Colon (tissue), 2 donors: ENCODE measurements around the gene PPBP.
"Not testable (repeated sequence)": the region's sequence is repeated elsewhere in the genome, so short reads cannot be mapped to it uniquely, and the experiment has no call there.

Experiments used
- FAIRE-seq: peaks from 2 replicates; lab custom pipeline; 2012; peaks lifted over from hg19 to GRCh38; lab: Jason Lieb, UNC
- donor health status: control.
- donor health status: control.

PPBP gene

DNA sequence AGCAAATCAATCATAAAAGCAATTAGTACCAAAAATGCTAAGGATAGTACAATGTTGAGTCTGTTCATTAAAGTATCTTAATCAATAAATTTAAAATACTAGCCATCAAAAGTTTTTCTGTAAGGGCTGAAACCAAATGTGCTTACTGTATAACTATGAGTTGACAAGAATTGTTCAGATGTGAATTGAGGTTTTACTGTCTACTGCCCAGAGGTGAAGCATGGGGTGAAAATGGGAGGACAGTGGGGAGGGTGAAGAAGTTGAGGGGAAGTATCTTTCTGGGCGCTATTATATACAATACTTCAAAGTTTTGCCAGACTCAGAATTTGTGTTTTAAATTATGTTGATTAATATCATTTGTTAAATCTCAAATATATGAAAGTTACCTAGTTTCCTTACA lies 4.1 kb upstream of the PPBP start:
- no peak for FAIRE-seq

DNA sequence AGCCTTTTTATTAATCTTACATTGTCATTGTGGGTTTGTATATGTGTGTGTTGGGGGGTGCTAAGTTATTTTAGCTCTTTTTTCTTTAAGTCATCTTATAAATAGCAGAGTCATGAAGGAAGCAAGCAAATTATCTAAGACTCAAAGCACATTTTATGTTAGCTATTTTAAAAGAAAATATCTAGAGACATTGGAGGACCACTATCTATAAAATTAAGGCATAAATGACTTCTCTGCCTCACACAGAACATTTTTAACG lies 3.7 kb upstream of the PPBP start:
- FAIRE-seq, result no peak

- no peak for FAIRE-seq
These were observed 3.2 kb upstream of the PPBP start for GRCh38 chr4:73990988-73991741.

DNA sequence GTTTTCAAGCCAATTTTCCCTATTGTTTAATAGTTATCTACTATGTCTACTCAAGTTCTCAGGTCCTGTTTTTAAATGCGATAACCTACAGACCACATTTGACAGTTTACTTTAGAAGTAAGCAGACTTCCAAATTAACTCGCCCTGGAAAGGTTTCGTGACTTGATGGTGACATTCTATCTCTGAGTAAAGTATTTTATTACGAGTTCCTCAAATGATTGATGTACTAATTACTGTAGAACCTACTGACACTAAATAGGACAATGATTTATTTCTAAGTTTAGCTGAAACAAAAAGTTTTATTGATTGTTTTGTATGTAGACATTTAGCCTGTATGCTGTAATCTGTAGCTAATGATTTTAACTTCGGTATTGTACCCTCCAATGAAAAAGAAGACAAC lies 1.9 kb upstream of the PPBP start:
- FAIRE-seq, result no peak

DNA sequence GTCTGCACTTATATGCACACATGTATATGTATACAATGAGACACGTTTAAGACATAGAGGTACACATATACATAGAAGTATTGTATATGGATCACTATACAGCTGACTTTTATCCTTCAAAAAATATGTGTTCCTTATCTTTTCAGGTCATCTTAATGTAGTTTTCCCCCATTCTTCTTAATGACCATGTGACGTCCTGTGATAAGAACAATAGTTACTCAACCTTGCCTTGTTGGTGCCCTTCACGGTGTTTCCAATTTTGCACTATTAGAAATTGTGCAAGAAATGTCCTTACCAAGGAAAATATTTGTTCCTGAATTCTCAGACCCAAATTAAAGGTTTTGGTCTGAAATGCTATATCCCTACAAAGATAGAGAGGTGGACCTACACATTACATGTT lies 1.0 kb upstream of the PPBP start:
- FAIRE-seq, result no peak

DNA sequence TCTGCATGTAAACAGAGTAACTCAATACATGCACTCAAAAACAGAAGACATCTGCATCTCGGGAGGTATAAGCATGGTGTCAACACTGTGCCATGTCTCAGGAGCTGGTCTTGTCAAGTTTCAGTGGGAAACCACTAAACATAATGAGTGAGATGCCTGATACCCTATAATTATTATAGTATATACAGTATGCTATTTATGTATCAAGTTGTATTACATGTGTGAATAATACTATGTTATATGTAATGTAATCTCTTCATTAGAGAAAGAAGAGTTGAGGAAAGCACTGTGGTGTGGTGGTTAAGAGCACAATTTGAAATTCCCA lies 2.5 kb downstream of the PPBP start:
- FAIRE-seq, result no peak

- FAIRE-seq, result no peak
These were observed 3.1 kb downstream of the PPBP start for GRCh38 chr4:73984736-73985527.

DNA sequence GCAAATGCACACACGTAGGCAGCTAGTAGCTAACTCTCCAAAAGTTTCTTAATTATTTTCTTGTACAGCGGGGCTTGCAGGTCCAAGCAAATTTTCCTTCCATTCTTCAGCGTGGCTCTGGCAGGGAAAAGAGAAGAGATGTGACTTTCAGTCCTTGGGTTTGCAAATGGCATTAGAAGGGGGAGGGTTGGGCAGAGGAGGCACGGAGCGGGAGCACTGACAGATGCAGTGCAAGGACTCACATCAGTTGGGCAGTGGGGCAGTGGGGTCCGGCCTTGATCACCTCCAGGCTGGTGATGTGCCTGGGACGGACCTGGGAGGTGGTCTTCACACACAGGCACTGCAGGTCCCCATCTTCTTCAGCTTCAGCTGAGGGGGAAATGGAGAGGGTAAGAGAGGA lies 6.8 kb downstream of the PPBP start:
- FAIRE-seq, result not testable (repeated sequence)

- FAIRE-seq, result no peak
These were observed 8.5 kb downstream of the PPBP start for GRCh38 chr4:73979407-73979957.

DNA sequence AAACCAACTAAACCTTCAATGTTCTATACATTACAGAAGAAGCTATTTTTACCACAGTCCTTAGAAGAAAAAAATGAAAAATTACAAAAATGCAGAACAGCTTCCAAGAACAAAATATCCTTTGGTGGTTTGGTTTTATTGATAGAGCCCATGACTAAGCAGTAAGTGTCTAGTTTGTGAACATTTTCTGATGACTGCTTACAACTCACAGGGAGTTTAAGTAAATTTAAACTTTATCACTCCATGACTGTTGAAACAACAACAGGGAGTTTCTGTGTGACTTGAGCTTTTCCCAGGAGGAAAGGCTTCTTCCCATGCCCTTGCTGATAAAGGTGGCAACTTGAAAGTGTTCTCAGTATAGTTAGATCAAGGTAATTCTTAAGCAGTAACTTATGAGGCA lies 9.1 kb downstream of the PPBP start:
- no peak for FAIRE-seq

DNA sequence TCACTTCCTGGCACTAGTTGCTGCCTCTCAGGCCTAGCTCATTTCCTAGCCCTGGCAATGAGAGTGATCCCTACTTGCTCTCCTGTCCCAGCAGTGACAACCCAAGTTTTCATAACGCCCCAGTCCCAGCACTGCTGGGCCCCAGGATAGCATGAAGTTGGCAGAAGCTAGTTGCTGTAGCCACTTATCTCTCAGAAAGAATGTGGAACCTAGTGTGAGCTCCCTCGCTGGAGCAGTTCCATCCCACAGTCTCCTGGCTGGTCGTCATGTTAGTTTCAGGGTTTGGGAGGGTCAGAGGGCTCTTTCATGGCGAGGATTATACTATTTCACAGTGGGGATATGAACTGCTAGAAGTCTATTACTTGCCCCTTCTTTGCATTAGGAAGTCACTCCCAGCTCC lies 11.3 kb downstream of the PPBP start:
- no peak for FAIRE-seq

GRCh38 chr4:73976217-73976616 lies 11.8 kb downstream of the PPBP start:
- FAIRE-seq, result no peak

GRCh38 chr4:73974352-73974751 lies 13.6 kb downstream of the PPBP start:
- no peak for FAIRE-seq

- no peak for FAIRE-seq
These were observed 17.0 kb downstream of the PPBP start for GRCh38 chr4:73970945-73971344.

GRCh38 chr4:73970011-73970410 lies 18.0 kb downstream of the PPBP start:
- no peak for FAIRE-seq

- no peak for FAIRE-seq
These were observed 20.1 kb downstream of the PPBP start for GRCh38 chr4:73967866-73968265.

DNA sequence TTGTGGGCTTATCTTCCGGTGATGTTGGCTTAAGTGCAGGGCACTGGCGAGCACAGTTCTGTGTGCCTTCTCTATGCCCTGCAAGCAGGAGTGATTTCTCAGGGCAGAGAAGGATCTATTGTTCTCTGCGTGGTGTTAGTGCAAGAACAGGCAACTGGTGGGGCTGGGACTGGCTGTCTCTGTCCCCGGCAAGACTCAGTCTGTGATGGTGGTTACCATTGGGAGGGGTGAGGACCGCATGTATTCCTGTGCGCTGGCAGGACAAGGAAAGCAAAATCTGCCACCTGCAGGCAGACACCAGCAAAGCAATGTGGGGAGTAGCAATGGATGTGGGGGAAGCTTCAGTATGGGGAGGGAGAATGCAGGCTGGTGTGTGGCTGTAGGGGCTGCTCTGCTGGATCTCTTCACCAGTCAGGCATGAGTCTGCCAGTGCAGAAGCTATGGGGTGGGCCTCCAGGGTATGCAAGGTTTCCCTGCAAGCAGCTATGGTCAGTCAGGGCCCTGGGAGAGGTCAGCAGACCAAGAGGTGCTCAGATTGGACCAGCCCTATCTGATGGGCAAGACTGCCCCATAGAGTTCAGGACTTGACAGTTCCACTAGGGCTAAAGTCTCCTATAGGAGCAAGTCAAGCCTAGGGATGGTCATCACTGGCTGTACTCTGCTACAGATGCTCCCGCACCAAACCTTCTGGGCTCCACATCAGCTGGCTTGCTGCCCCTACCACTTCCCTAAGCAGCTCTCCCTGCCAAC lies 23.0 kb downstream of the PPBP start:
- FAIRE-seq, result no peak

- FAIRE-seq, result no peak
These were observed 25.3 kb downstream of the PPBP start for GRCh38 chr4:73962724-73963123.

GRCh38 chr4:73959041-73959440 lies 28.9 kb downstream of the PPBP start:
- not testable (repeated sequence) for FAIRE-seq

DNA sequence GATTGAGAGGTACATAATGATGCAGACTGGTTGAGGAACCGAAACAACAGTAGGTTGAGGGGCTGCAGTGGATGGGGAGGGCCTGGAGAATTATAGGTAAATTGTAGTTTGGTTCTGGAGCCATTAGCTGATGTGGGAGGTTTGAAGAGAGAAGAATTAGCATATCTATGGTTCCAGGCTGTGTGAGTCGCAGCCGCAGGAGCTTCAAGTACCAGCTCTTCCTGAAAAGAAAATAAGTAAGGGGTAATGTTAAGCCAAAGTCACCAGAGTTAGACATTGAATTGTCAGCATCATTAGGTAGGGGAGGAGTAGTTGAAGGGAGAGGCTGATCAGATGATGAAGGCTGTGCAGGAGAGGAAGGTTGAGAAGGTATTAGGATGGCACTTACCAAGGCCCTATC lies 35.6 kb downstream of the PPBP start:
- no peak for FAIRE-seq

- FAIRE-seq, result not testable (repeated sequence)
These were observed 37.5 kb downstream of the PPBP start for GRCh38 chr4:73950376-73950920.

GRCh38 chr4:73948990-73949706 lies 38.8 kb downstream of the PPBP start:
- FAIRE-seq, result no peak
